ENCODE data around the gene TMEM231.

Gene TMEM231

GRCh38 chr16:75514296-75514695 is 41.8 kb downstream of the TMEM231 start:
- no peak overlapping the region for H3K4me3 ChIP-seq (ENCODE audit: low read depth, low read length, poor library complexity, severe bottlenecking)
- H4K20me1 ChIP-seq (ENCODE audit: insufficient read depth, low read length) = no peaks in the 10 kb centered on the region
- no peaks in the 10 kb centered on the region for H3F3A ChIP-seq (ENCODE audit: insufficient read depth, low read length)
- TF ChIP-seq EZH2 (IDR thresholded peaks at IDR 0.05; ENCODE audit: borderline replicate concordance, low read length) = no peak
- TF ChIP-seq, protein P1, sequence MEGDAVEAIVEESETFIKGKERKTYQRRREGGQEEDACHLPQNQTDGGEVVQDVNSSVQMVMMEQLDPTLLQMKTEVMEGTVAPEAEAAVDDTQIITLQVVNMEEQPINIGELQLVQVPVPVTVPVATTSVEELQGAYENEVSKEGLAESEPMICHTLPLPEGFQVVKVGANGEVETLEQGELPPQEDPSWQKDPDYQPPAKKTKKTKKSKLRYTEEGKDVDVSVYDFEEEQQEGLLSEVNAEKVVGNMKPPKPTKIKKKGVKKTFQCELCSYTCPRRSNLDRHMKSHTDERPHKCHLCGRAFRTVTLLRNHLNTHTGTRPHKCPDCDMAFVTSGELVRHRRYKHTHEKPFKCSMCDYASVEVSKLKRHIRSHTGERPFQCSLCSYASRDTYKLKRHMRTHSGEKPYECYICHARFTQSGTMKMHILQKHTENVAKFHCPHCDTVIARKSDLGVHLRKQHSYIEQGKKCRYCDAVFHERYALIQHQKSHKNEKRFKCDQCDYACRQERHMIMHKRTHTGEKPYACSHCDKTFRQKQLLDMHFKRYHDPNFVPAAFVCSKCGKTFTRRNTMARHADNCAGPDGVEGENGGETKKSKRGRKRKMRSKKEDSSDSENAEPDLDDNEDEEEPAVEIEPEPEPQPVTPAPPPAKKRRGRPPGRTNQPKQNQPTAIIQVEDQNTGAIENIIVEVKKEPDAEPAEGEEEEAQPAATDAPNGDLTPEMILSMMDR (IDR thresholded peaks at IDR 0.05; ENCODE audit: low read length) = no peak
- no peaks in the 10 kb centered on the region for H3K79me2 ChIP-seq (ENCODE audit: insufficient read depth, low read length)
- no peaks in the 10 kb centered on the region for H3K9me2 ChIP-seq (ENCODE audit: low read depth, low read length)
- peaks cover 3% of the 10 kb centered on the region for H3K4me1 ChIP-seq (ENCODE audit: insufficient read depth, low read length, severe bottlenecking)
- no peak overlapping the region for H3K27ac ChIP-seq (ENCODE audit: low read depth, low read length, poor library complexity, severe bottlenecking)
- H3K36me3 ChIP-seq (ENCODE audit: insufficient read depth, low read length) = no peaks in the 10 kb centered on the region
- H3K9ac ChIP-seq (ENCODE audit: low read length) = no peak overlapping the region
- H3K27me3 ChIP-seq (ENCODE audit: insufficient read depth, low read length) = no peaks in the 10 kb centered on the region
- no peaks in the 10 kb centered on the region for H3K9me3 ChIP-seq (ENCODE audit: low read length)
- no peak overlapping the region for H3K4me2 ChIP-seq (ENCODE audit: low read length)
- H2AFZ ChIP-seq (ENCODE audit: low read length) = no peak overlapping the region

DNA sequence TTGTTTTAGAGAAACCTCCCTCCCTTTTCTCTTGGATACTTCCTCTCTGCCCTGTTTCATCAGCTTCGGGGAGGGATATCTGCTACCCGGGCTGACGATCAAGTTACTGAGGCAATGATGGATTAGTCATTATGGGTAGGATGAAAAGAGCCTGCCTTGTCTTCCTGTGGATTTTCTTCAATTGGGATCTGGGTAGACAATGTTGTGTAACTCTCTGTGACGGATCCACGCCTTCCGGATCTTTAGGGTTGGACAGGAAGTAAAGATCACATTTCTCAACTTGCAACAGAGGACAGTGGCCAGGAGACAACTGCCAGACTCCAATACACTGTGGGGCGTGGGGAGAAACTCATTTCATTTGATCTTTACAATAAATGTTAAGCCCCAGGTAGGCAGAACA is 49.5 kb downstream of the TMEM231 start:
- no peak overlapping the region for H2AFZ ChIP-seq (ENCODE audit: low read length)
- no peaks in the 10 kb centered on the region for H3K9me3 ChIP-seq (ENCODE audit: low read length)
- no peak overlapping the region for H3K4me3 ChIP-seq (ENCODE audit: low read depth, low read length, poor library complexity, severe bottlenecking)
- TF ChIP-seq, protein P1 (IDR thresholded peaks at IDR 0.05; ENCODE audit: low read length) = no peak
- no peak for TF ChIP-seq EZH2 (IDR thresholded peaks at IDR 0.05; ENCODE audit: borderline replicate concordance, low read length)
- no peaks in the 10 kb centered on the region for H3K9me2 ChIP-seq (ENCODE audit: low read depth, low read length)
- H3K27me3 ChIP-seq (ENCODE audit: insufficient read depth, low read length) = 0 out of 2 replicates have a peak, but pooled peaks cover 4% of the 10 kb centered on the region
- H3K4me1 ChIP-seq (ENCODE audit: insufficient read depth, low read length, severe bottlenecking) = no peaks in the 10 kb centered on the region
- no peaks in the 10 kb centered on the region for H3F3A ChIP-seq (ENCODE audit: insufficient read depth, low read length)
- H3K36me3 ChIP-seq (ENCODE audit: insufficient read depth, low read length) = no peaks in the 10 kb centered on the region
- no peak overlapping the region for H3K9ac ChIP-seq (ENCODE audit: low read length)
- no peak overlapping the region for H3K27ac ChIP-seq (ENCODE audit: low read depth, low read length, poor library complexity, severe bottlenecking)
- H4K20me1 ChIP-seq (ENCODE audit: insufficient read depth, low read length) = no peaks in the 10 kb centered on the region
- H3K4me2 ChIP-seq (ENCODE audit: low read length) = no peak overlapping the region
- H3K79me2 ChIP-seq (ENCODE audit: insufficient read depth, low read length) = no peaks in the 10 kb centered on the region

DNA sequence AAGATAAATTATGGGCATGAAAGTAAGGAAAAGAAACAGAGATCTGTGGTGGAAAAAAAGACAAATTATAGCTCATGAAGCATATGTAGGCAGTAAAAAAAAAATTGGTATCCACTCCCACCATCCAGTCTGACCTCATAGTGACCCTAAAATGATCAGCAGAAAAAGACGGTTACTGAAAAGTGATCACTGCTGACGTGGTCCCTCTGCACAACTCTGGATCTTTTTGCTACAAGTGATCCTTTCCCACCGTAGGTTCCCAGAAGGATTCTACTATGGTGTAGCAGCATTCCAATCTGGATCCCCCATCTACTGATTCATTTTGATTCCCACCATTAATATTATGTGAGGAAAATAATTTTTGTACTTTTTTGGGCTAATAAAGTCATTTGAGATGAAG is 49.9 kb downstream of the TMEM231 start:
- TF ChIP-seq EZH2 (IDR thresholded peaks at IDR 0.05; ENCODE audit: borderline replicate concordance, low read length) = no peak
- TF ChIP-seq, protein P1 (IDR thresholded peaks at IDR 0.05; ENCODE audit: low read length) = no peak
- Histone ChIP-seq H3K4me2 (ENCODE audit: low read length) (no peak overlapping the region), H3K36me3 (ENCODE audit: insufficient read depth, low read length) (no peaks in the 10 kb centered on the region), H3K9ac (ENCODE audit: low read length) (no peak overlapping the region), H3K4me1 (ENCODE audit: insufficient read depth, low read length, severe bottlenecking) (no peaks in the 10 kb centered on the region), H3F3A (ENCODE audit: insufficient read depth, low read length) (no peaks in the 10 kb centered on the region), H3K27me3 (ENCODE audit: insufficient read depth, low read length) (0 out of 2 replicates have a peak, but pooled peaks cover 4% of the 10 kb centered on the region), H4K20me1 (ENCODE audit: insufficient read depth, low read length) (no peaks in the 10 kb centered on the region), H2AFZ (ENCODE audit: low read length) (no peak overlapping the region), H3K4me3 (ENCODE audit: low read depth, low read length, poor library complexity, severe bottlenecking) (no peak overlapping the region), H3K79me2 (ENCODE audit: insufficient read depth, low read length) (no peaks in the 10 kb centered on the region), H3K9me2 (ENCODE audit: low read depth, low read length) (no peaks in the 10 kb centered on the region), H3K9me3 (ENCODE audit: low read length) (no peaks in the 10 kb centered on the region), H3K27ac (ENCODE audit: low read depth, low read length, poor library complexity, severe bottlenecking) (no peak overlapping the region)
